ENCODE results near the gene FLII.

FLII gene

DNA sequence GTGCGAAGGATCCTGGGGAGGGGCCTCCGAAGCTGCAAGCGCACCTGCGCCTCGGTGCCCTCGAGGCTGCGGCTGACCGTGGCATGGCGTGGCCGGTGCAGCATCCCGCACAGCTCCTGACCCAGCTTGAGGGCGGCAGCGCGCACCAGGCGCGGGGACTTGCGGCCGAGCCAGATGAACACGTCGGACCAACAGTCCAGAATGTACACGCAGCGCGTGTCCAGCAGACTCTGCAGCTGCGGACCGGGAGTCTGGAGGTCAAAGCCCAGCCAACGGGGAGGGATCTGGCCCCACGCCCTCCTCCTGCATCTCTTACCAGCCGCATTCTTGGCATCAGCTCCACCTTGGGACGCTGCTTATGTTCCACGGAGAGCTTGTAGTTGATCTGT, 10.9 kb downstream of the FLII start:
- H3K27me3 ChIP-seq (ENCODE audit: control insufficient read depth, insufficient read depth, low read length), result no peaks in the 10 kb centered on the region
- peaks cover 39% of the 10 kb centered on the region for H3K36me3 ChIP-seq (ENCODE audit: control insufficient read depth, insufficient read depth, low read length)
- no peaks in the 10 kb centered on the region for H3K4me1 ChIP-seq (ENCODE audit: control insufficient read depth, insufficient read depth, low read length)
- H3K27ac ChIP-seq (ENCODE audit: low read depth, low read length), result no peak overlapping the region
- H3K4me3 ChIP-seq (ENCODE audit: low read length), result no peak overlapping the region
- no peak overlapping the region for H3K9ac ChIP-seq (ENCODE audit: low read length)

DNA sequence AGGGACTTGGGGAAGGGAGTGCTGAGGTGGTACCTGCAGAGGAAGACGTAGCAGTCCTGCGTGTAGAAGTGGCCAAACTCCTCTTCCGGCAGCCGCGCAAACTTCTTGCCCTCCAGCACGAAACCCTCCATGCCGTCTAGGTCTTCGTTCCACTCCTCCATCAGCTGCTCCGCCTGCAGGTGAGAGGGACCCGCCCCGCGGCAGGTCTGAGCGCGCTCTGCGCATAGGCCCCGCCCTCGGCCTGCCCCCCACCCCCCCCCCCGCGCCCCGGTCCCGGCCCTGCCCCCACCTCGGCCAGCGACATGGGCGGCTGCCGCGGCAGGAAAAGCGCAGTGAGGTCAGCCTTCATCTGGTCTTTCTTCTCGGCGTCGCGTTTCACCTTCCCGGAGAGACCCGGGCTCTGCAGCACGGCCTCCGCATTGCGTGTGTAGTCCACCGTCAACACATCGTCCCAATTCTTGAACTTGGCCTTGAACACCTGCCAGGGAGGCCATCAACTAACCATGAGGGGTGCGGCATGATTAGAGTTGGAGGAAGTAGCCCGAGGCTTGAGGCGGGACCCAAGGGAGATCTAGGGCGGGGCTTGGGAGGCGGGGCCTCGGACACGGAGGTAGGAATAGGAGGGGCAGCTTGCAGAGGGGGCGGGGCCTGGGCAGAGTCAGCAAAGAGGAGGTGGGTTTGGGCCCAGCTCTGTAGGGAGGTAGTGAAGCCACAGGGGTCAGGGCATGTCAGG, 11.5 kb downstream of the FLII start:
- H3K4me3 ChIP-seq (ENCODE audit: low read length), result peak overlapping the region; percentile 6
- no peak overlapping the region for H3K9ac ChIP-seq (ENCODE audit: low read length)
- H3K4me1 ChIP-seq (ENCODE audit: control insufficient read depth, insufficient read depth, low read length), result no peaks in the 10 kb centered on the region
- H3K27me3 ChIP-seq (ENCODE audit: control insufficient read depth, insufficient read depth, low read length), result no peaks in the 10 kb centered on the region
- peaks cover 34% of the 10 kb centered on the region for H3K36me3 ChIP-seq (ENCODE audit: control insufficient read depth, insufficient read depth, low read length)
- no peak overlapping the region for H3K27ac ChIP-seq (ENCODE audit: low read depth, low read length)

DNA sequence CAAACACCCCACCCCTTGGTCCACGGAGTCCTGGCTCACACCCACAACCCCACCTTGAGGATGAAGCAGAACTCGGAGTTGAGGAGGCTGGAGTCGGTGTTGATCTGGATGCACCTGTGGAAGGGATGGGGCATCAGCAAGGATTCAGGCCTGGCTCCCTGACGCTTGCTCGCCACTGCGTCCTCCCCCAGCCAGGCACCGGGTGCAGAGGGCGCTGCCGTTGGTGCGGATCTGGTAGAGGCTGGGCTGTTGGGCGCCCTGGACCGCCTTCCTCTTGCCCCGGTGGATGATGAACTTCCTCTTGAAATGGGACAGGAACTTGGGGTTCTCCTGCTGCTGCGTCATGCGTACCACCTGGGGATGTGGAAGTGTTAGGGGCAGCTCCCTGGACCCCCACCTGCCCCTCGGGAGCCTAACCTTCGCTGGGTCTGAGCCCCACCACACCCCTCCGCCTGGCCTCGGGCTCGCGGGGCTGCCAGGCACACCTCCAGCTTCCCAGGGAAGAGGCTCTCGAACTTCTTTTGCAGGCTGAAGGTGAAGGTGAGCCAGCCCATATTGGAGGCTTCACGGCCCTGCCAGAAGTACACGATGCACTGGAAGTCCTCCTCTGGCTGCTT, 12.3 kb downstream of the FLII start:
- Histone ChIP-seq H3K27me3 (ENCODE audit: control insufficient read depth, insufficient read depth, low read length) (no peaks in the 10 kb centered on the region), H3K9ac (ENCODE audit: low read length) (no peak overlapping the region), H3K27ac (ENCODE audit: low read depth, low read length) (no peak overlapping the region), H3K4me3 (ENCODE audit: low read length) (no peak overlapping the region), H3K4me1 (ENCODE audit: control insufficient read depth, insufficient read depth, low read length) (no peaks in the 10 kb centered on the region), H3K36me3 (ENCODE audit: control insufficient read depth, insufficient read depth, low read length) (peaks cover 27% of the 10 kb centered on the region)

DNA sequence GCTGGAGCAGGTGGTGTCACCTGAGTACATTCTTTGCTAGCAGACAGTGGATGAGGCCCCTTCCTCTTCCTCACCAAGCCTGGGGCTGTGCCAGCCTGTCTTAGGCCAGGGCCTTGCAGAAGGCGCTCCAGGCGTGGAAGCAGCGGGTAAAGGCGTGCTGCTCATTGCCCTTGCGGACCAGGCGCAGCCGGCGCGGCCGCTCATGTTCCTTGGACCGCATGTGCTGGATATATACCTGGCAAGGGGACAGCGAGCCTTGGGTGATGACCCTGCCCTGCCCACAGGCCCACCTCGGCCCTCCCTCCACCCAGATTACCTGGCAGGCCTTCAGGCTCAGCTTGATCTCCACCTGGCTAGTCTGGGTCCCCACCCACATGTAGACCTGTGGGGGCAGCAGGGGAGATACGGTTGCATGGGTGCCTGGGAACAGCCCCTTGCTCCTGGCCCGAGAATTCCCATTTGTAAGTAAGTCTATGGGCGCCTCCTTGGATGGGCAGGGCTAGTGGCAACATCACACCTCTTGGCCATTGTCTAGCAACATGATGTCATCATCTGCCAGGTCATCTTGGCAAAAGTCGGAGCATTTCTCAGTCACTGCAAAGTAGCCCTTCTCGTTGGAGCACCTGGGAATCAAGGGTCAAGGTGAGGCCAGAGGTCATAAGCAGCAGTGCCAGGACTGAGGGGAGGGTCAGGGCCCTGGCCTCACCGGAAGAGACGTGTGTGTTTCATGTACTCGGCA, 13.3 kb downstream of the FLII start:
- no peaks in the 10 kb centered on the region for H3K27me3 ChIP-seq (ENCODE audit: control insufficient read depth, insufficient read depth, low read length)
- H3K27ac ChIP-seq (ENCODE audit: low read depth, low read length), result no peak overlapping the region
- H3K4me1 ChIP-seq (ENCODE audit: control insufficient read depth, insufficient read depth, low read length), result no peaks in the 10 kb centered on the region
- peaks cover 20% of the 10 kb centered on the region for H3K36me3 ChIP-seq (ENCODE audit: control insufficient read depth, insufficient read depth, low read length)
- no peak overlapping the region for H3K9ac ChIP-seq (ENCODE audit: low read length)
- H3K4me3 ChIP-seq (ENCODE audit: low read length), result no peak overlapping the region

DNA sequence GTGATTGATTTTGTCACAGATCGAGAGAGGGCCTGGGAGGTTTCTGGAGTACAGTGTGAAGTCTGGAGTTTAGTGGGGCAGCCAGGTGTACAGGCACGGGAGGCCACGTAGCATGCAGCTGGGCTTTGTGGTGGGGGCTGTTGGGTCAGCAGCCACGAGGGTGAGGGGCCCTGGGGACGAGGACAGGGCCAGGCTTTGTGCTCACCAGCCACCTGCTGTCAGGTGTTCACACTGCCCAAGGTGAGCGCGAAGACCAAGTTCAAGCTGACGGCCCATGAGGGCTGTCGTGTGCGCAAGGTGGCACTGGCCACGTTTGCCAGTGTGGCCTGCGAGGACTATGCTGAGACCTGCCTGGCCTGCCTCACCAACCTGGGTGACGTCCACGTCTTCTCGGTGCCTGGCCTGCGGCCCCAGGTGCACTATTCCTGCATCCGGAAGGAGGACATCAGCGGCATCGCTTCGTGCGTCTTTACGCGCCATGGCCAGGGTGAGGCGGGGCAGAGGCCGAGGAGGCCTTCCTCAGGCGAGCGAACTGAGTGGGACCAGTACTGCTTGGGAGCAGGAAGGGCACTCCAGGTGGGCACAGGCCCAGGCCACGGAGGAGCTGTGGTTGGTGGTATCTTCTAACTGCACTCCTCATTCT, 17.2 kb downstream of the FLII start:
- Histone ChIP-seq H3K36me3 (ENCODE audit: control insufficient read depth, insufficient read depth, low read length) (peaks cover 18% of the 10 kb centered on the region), H3K9ac (ENCODE audit: low read length) (no peak overlapping the region), H3K4me3 (ENCODE audit: low read length) (no peak overlapping the region), H3K27ac (ENCODE audit: low read depth, low read length) (no peak overlapping the region), H3K27me3 (ENCODE audit: control insufficient read depth, insufficient read depth, low read length) (no peaks in the 10 kb centered on the region), H3K4me1 (ENCODE audit: control insufficient read depth, insufficient read depth, low read length) (no peaks in the 10 kb centered on the region)

DNA sequence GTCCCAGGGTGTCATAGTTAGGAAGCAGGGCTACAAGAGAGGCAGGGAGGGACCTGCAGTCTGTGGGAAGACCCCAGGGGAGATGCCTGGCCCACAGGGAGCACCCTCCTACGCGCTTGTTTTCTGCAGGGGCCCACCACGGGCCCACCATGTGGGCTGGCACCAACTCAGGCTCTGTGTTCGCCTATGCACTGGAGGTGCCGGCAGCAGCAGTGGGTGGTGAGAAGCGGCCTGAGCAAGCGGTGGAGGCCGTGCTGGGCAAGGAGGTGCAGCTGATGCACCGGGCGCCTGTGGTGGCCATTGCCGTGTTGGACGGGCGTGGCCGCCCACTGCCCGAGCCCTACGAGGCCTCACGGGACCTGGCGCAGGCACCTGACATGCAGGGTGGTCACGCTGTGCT, 18.1 kb downstream of the FLII start:
- Histone ChIP-seq H3K4me1 (ENCODE audit: control insufficient read depth, insufficient read depth, low read length) (no peaks in the 10 kb centered on the region), H3K4me3 (ENCODE audit: low read length) (no peak overlapping the region), H3K27me3 (ENCODE audit: control insufficient read depth, insufficient read depth, low read length) (no peaks in the 10 kb centered on the region), H3K27ac (ENCODE audit: low read depth, low read length) (no peak overlapping the region), H3K36me3 (ENCODE audit: control insufficient read depth, insufficient read depth, low read length) (peaks cover 18% of the 10 kb centered on the region), H3K9ac (ENCODE audit: low read length) (no peak overlapping the region)

DNA sequence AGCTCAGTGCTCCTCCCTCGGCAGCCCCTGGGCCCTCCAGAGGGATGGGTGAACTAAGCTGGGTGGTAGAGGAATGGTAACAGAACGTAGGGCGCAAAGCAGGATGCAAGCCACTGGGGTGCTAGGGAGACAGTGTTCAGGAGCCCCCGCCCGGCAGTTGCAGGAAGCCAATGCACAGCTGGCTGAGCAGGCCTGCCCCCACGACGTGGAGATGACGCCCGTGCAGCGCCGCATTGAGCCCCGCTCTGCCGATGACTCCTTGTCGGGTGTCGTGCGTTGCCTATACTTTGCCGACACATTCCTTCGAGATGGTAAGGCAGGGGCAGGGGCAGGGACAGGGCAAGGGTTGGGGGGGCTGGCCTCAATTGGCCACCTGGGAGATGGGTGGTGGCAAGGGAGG, 20.2 kb downstream of the FLII start:
- no peaks in the 10 kb centered on the region for H3K4me1 ChIP-seq (ENCODE audit: control insufficient read depth, insufficient read depth, low read length)
- peaks cover 14% of the 10 kb centered on the region for H3K36me3 ChIP-seq (ENCODE audit: control insufficient read depth, insufficient read depth, low read length)
- H3K9ac ChIP-seq (ENCODE audit: low read length), result no peak overlapping the region
- no peaks in the 10 kb centered on the region for H3K27me3 ChIP-seq (ENCODE audit: control insufficient read depth, insufficient read depth, low read length)
- no peak overlapping the region for H3K4me3 ChIP-seq (ENCODE audit: low read length)
- no peak overlapping the region for H3K27ac ChIP-seq (ENCODE audit: low read depth, low read length)

DNA sequence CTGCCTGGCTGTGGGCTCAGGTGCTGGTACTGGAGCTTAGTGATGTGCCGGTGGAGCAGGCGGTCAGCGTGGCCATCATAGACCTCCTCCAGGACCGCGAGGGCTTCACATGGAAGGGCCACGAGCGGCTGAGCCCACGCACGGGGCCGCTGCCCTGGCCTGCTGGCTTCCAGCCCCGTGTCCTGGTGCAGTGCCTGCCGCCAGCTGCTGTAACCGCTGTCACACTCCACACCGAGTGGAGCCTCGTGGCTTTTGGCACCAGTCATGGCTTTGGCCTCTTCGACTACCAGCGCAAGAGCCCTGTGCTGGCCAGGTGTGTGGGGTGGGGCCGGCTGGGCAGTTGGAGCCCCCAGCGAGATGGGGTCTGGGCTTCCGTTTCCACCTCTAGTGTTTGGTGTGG, 21.1 kb downstream of the FLII start:
- H3K4me3 ChIP-seq (ENCODE audit: low read length), result no peak overlapping the region
- H3K36me3 ChIP-seq (ENCODE audit: control insufficient read depth, insufficient read depth, low read length), result peaks cover 14% of the 10 kb centered on the region

DNA sequence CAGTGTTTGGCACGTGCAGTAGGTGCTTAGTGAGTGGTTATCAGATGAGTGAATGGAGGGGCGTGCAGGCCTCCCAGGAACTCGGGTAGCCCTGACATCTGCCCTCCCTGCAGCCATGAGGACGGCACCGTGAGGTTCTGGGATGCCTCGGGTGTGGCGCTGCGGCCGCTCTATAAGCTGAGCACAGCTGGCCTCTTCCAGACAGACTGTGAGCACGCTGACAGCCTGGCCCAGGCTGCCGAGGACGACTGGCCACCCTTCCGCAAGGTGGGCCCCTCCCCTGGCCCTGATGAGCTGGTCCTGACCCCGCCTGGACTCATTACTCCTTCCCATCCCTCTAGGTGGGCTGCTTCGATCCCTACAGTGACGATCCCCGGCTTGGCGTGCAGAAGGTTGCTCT, 22.0 kb downstream of the FLII start:
- H3K27ac ChIP-seq (ENCODE audit: low read depth, low read length), result no peak overlapping the region
- no peaks in the 10 kb centered on the region for H3K4me1 ChIP-seq (ENCODE audit: control insufficient read depth, insufficient read depth, low read length)
- H3K36me3 ChIP-seq (ENCODE audit: control insufficient read depth, insufficient read depth, low read length), result peaks cover 14% of the 10 kb centered on the region
- no peak overlapping the region for H3K9ac ChIP-seq (ENCODE audit: low read length)
- H3K4me3 ChIP-seq (ENCODE audit: low read length), result no peak overlapping the region
- no peaks in the 10 kb centered on the region for H3K27me3 ChIP-seq (ENCODE audit: control insufficient read depth, insufficient read depth, low read length)

More for the DNA sequence above, 21.1 kb downstream of the FLII start:
- H3K9ac ChIP-seq (ENCODE audit: low read length), result no peak overlapping the region
- H3K4me1 ChIP-seq (ENCODE audit: control insufficient read depth, insufficient read depth, low read length), result no peaks in the 10 kb centered on the region
- H3K27ac ChIP-seq (ENCODE audit: low read depth, low read length), result no peak overlapping the region
- no peaks in the 10 kb centered on the region for H3K27me3 ChIP-seq (ENCODE audit: control insufficient read depth, insufficient read depth, low read length)

DNA sequence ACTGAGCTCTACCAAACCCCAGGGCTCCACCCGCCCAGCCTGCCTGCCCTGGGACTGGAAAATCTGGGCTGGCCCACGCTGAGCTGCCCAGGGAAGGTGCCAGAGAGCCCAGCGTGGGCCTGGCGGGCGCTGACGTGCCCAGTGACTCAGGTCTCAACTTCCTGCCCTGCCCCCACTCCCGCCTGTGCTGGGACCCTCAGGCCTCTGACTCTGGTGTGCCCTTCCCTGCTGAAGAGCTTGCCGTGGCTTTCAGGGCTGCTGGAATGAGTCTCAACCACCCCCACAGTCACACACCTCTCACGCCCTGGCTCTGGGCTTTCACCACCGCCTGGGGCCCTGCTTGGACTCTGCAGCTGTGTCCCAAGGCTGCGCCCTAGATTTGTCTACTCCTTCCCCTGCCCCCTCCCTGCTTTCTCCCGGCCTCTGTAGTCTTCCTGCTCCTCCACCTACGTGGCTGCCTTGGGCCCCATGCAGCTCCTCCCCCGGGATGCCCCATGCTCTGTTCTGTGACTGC, 22.7 kb downstream of the FLII start:
- peaks cover 13% of the 10 kb centered on the region for H3K36me3 ChIP-seq (ENCODE audit: control insufficient read depth, insufficient read depth, low read length)
- no peak overlapping the region for H3K27ac ChIP-seq (ENCODE audit: low read depth, low read length)
- no peaks in the 10 kb centered on the region for H3K4me1 ChIP-seq (ENCODE audit: control insufficient read depth, insufficient read depth, low read length)
- H3K27me3 ChIP-seq (ENCODE audit: control insufficient read depth, insufficient read depth, low read length), result no peaks in the 10 kb centered on the region
- H3K9ac ChIP-seq (ENCODE audit: low read length), result no peak overlapping the region
- no peak overlapping the region for H3K4me3 ChIP-seq (ENCODE audit: low read length)

DNA sequence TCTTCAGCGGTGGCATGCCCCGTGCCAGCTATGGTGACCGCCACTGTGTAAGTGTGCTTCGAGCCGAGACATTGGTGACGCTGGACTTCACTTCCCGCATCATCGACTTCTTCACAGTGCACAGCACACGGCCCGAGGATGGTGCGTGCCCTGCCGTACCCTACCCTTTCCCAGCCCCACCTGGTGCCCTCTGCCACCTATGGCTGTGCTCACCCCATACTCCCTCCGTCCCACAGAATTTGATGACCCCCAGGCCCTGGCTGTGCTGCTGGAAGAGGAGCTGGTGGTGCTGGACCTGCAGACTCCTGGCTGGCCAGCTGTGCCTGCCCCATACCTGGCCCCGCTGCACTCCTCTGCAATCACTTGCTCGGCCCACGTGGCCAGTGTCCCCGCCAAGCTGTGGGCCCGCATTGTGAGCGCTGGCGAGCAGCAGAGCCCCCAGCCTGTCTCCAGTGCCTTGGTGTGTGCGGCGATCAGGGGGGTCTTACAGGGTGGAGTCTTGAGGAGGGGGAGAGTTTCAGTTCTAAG, 23.6 kb downstream of the FLII start:
- peaks cover 12% of the 10 kb centered on the region for H3K36me3 ChIP-seq (ENCODE audit: control insufficient read depth, insufficient read depth, low read length)
- H3K27ac ChIP-seq (ENCODE audit: low read depth, low read length), result no peak overlapping the region
- no peak overlapping the region for H3K4me3 ChIP-seq (ENCODE audit: low read length)
- H3K9ac ChIP-seq (ENCODE audit: low read length), result no peak overlapping the region
- H3K4me1 ChIP-seq (ENCODE audit: control insufficient read depth, insufficient read depth, low read length), result no peaks in the 10 kb centered on the region
- no peaks in the 10 kb centered on the region for H3K27me3 ChIP-seq (ENCODE audit: control insufficient read depth, insufficient read depth, low read length)

All from rectal smooth muscle tissue (tissue), 1 donor.